ENCODE measurements around the gene CCDC186.

CCDC186 gene

DNA sequence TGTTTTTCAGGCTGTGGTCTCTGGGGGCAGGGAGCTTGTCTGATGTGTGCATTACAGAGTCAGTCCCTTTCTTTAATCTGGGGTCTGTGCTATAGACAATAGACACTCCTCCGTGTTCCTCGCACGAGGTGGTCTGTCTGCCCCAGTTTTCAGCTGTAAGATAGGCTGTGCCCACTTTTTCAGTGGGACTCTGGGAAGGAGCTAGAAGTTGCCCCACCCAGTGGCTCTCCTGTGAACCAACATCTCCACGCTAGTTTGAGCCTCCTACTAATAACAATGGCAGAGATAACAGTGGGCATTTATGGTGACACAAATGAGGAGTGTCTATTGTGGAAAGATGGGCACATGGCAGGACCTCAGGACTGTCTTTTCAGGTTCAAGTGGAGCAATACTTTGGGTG lies 86.3 kb downstream of the CCDC186 start:
- Histone ChIP-seq H3K36me3 (no peaks in the 10 kb centered on the region), H3K9me3 (no peaks in the 10 kb centered on the region), H3K4me1 (no peaks in the 10 kb centered on the region), H3K27me3 (no peaks in the 10 kb centered on the region), H3K4me3 (ENCODE audit: low read depth, low read length) (no peak overlapping the region)
- TF ChIP-seq, protein P1, sequence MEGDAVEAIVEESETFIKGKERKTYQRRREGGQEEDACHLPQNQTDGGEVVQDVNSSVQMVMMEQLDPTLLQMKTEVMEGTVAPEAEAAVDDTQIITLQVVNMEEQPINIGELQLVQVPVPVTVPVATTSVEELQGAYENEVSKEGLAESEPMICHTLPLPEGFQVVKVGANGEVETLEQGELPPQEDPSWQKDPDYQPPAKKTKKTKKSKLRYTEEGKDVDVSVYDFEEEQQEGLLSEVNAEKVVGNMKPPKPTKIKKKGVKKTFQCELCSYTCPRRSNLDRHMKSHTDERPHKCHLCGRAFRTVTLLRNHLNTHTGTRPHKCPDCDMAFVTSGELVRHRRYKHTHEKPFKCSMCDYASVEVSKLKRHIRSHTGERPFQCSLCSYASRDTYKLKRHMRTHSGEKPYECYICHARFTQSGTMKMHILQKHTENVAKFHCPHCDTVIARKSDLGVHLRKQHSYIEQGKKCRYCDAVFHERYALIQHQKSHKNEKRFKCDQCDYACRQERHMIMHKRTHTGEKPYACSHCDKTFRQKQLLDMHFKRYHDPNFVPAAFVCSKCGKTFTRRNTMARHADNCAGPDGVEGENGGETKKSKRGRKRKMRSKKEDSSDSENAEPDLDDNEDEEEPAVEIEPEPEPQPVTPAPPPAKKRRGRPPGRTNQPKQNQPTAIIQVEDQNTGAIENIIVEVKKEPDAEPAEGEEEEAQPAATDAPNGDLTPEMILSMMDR (IDR thresholded peaks at IDR 0.05; ENCODE audit: low read depth, low read length) = no peak
- DNase-seq = no peak

DNA sequence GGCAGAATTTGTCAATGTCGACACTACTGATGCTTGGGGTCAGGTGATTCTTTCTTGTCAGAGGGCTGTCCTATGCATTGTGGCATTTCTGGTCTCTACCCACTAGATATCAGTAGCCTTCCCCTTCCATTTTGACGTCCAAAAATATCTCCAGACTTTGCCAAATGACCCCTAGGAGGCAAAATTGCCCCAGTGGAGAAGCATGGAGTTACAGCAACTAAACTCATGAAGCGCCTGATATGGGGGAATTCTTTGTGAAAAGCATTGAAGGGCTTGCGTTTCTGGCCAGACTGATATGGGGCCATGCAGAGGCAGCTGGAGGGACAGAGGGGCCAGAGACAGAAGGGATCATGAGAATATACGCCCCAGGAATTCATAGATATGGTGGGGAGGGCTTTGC lies 86.7 kb downstream of the CCDC186 start:
- no peaks in the 10 kb centered on the region for H3K36me3 ChIP-seq
- no peak for DNase-seq
- no peak overlapping the region for H3K4me3 ChIP-seq (ENCODE audit: low read depth, low read length)
- H3K4me1 ChIP-seq = no peaks in the 10 kb centered on the region
- no peaks in the 10 kb centered on the region for H3K9me3 ChIP-seq
- TF ChIP-seq, protein P1 (IDR thresholded peaks at IDR 0.05; ENCODE audit: low read depth, low read length) = peak; percentile 46
- H3K27me3 ChIP-seq = no peaks in the 10 kb centered on the region

- TF ChIP-seq, protein P1 (IDR thresholded peaks at IDR 0.05; ENCODE audit: low read depth, low read length) = no peak
- Histone ChIP-seq H3K27me3 (no peaks in the 10 kb centered on the region), H3K36me3 (no peaks in the 10 kb centered on the region)
These were observed 89.8 kb downstream of the CCDC186 start for GRCh38 chr10:114084215-114084614.

GRCh38 chr10:114083040-114083439 lies 91.0 kb downstream of the CCDC186 start:
- no peaks in the 10 kb centered on the region for H3K36me3 ChIP-seq
- no peaks in the 10 kb centered on the region for H3K9me3 ChIP-seq
- H3K27me3 ChIP-seq = no peaks in the 10 kb centered on the region
- TF ChIP-seq, protein P1 (IDR thresholded peaks at IDR 0.05; ENCODE audit: low read depth, low read length) = no peak
- no peaks in the 10 kb centered on the region for H3K4me1 ChIP-seq
- DNase-seq = no peak
- no peak overlapping the region for H3K4me3 ChIP-seq (ENCODE audit: low read depth, low read length)

More at GRCh38 chr10:114084215-114084614, 89.8 kb downstream of the CCDC186 start:
- DNase-seq = no peak
- H3K4me3 ChIP-seq (ENCODE audit: low read depth, low read length) = no peak overlapping the region
- H3K4me1 ChIP-seq = no peaks in the 10 kb centered on the region
- no peaks in the 10 kb centered on the region for H3K9me3 ChIP-seq

- no peak for DNase-seq
- H3K4me3 ChIP-seq (ENCODE audit: low read depth, low read length) = no peak overlapping the region
- H3K27me3 ChIP-seq = no peaks in the 10 kb centered on the region
- H3K9me3 ChIP-seq = no peaks in the 10 kb centered on the region
- TF ChIP-seq, protein P1 (IDR thresholded peaks at IDR 0.05; ENCODE audit: low read depth, low read length) = no peak
- H3K36me3 ChIP-seq = no peaks in the 10 kb centered on the region
- H3K4me1 ChIP-seq = no peaks in the 10 kb centered on the region
These were observed 92.0 kb downstream of the CCDC186 start for GRCh38 chr10:114081911-114082583.

DNA sequence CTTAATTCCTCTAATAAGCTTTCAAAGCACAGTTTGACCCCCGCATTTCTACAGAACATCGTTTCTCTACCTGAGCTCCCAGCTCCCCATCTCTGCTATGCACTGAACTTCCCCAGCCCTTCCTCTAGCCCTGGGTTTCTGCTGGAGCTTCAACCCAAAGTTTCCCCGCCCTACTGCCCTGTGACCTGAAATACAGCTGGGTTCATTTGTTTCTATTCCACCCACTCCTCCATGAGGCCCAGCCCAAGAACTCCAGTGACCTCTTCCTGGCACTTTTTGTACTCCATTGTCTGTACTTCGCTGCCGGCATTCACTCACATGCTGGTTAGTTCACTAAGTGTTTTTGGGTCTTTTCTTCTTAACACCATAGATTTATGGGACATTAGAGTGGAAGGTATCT lies 94.6 kb downstream of the CCDC186 start:
- Histone ChIP-seq H3K27me3 (no peaks in the 10 kb centered on the region), H3K4me1 (no peaks in the 10 kb centered on the region), H3K36me3 (no peaks in the 10 kb centered on the region), H3K9me3 (no peaks in the 10 kb centered on the region), H3K4me3 (ENCODE audit: low read depth, low read length) (no peak overlapping the region)
- TF ChIP-seq, protein P1 (IDR thresholded peaks at IDR 0.05; ENCODE audit: low read depth, low read length) = no peak
- DNase-seq = no peak

Measured in BE2C (cell line).